Measurements from ENCODE around the gene BEGAIN. TPM values are rescaled to one million over a fixed set of nuclear protein-coding genes. Genes with fewer than 3 reads are reported as not detected.

BEGAIN gene
- total RNA-seq, 1 donor from 2014 or later = 0.54 TPM

GRCh38 chr14:100592461-100592891, 5.3 kb upstream of the BEGAIN start:
- H4K20me1 ChIP-seq (ENCODE audit: insufficient read depth, low read length) = no peaks in the 10 kb centered on the region
- H3K36me3 ChIP-seq (ENCODE audit: insufficient read depth, low read length) = no peaks in the 10 kb centered on the region
- Mint-ChIP-seq H3K36me3 (ENCODE audit: low read depth, unreplicated experiment) (peaks cover 2% of the 10 kb centered on the region), H3K4me1 (ENCODE audit: low read depth, unreplicated experiment) (no peaks in the 10 kb centered on the region), H3K4me3 (ENCODE audit: unreplicated experiment) (no peak overlapping the region), H3K27ac (ENCODE audit: unreplicated experiment) (no peak overlapping the region), H3K9me3 (ENCODE audit: unreplicated experiment) (no peaks in the 10 kb centered on the region), H3K27me3 (ENCODE audit: low read depth, unreplicated experiment) (peaks cover 78% of the 10 kb centered on the region)
- H3K27ac ChIP-seq (ENCODE audit: low read depth, low read length) = no peak overlapping the region
- FAIRE-seq = no peak
- no peaks in the 10 kb centered on the region for H3K79me2 ChIP-seq (ENCODE audit: insufficient read depth, low read length)
- no peaks in the 10 kb centered on the region for H3K4me1 ChIP-seq (ENCODE audit: insufficient read depth, low read length)
- no peak for TF ChIP-seq EZH2 (IDR thresholded peaks at IDR 0.05; ENCODE audit: insufficient read depth, low read length)
- H3K4me3 ChIP-seq (ENCODE audit: insufficient read depth, low read depth, low read length) = no peak overlapping the region
- H3K9me3 ChIP-seq (ENCODE audit: insufficient read depth, low read depth, low read length) = no peaks in the 10 kb centered on the region
- H3K4me2 ChIP-seq (ENCODE audit: low read length) = no peak overlapping the region
- H3K9ac ChIP-seq (ENCODE audit: low read length) = no peak overlapping the region
- H2AFZ ChIP-seq (ENCODE audit: low read depth, low read length) = no peak overlapping the region
- DNase-seq (ENCODE audit: low read depth) = no peak
- H3K27me3 ChIP-seq (ENCODE audit: insufficient read depth, low read length) = peaks cover 26% of the 10 kb centered on the region

- no peak for DNase-seq (ENCODE audit: low read depth)
Measured at GRCh38 chr14:100591453-100592371, 4.5 kb upstream of the BEGAIN start.

More at GRCh38 chr14:100591453-100592371, 4.5 kb upstream of the BEGAIN start:
- no peaks in the 10 kb centered on the region for H3K4me1 Mint-ChIP-seq (ENCODE audit: low read depth, unreplicated experiment)
- no peaks in the 10 kb centered on the region for H3K36me3 ChIP-seq (ENCODE audit: insufficient read depth, low read length)
- no peaks in the 10 kb centered on the region for H4K20me1 ChIP-seq (ENCODE audit: insufficient read depth, low read length)
- H3K4me3 ChIP-seq (ENCODE audit: insufficient read depth, low read depth, low read length) = no peak overlapping the region
- H3K27ac ChIP-seq (ENCODE audit: low read depth, low read length) = no peak overlapping the region
- no peak for TF ChIP-seq EZH2 (IDR thresholded peaks at IDR 0.05; ENCODE audit: insufficient read depth, low read length)
- no peak for TF ChIP-seq CTCF (IDR thresholded peaks at IDR 0.05; ENCODE audit: insufficient read depth, low read depth, low read length)
- no peaks in the 10 kb centered on the region for H3K9me3 ChIP-seq (ENCODE audit: insufficient read depth, low read depth, low read length)
- no peak for FAIRE-seq
- H2AFZ ChIP-seq (ENCODE audit: low read depth, low read length) = no peak overlapping the region
- H3K27me3 ChIP-seq (ENCODE audit: insufficient read depth, low read length) = peaks cover 19% of the 10 kb centered on the region
- no peaks in the 10 kb centered on the region for H3K9me3 Mint-ChIP-seq (ENCODE audit: unreplicated experiment)
- no peaks in the 10 kb centered on the region for H3K79me2 ChIP-seq (ENCODE audit: insufficient read depth, low read length)
- H3K27me3 Mint-ChIP-seq (ENCODE audit: low read depth, unreplicated experiment) = peaks cover 72% of the 10 kb centered on the region
- H3K4me2 ChIP-seq (ENCODE audit: low read length) = no peak overlapping the region
- no peak overlapping the region for H3K4me3 Mint-ChIP-seq (ENCODE audit: unreplicated experiment)
- no peak overlapping the region for H3K9ac ChIP-seq (ENCODE audit: low read length)
- H3K4me1 ChIP-seq (ENCODE audit: insufficient read depth, low read length) = no peaks in the 10 kb centered on the region
- peaks cover 2% of the 10 kb centered on the region for H3K36me3 Mint-ChIP-seq (ENCODE audit: low read depth, unreplicated experiment)
- H3K27ac Mint-ChIP-seq (ENCODE audit: unreplicated experiment) = no peak overlapping the region

Measured in astrocyte (in vitro differentiated cells and primary cell).